SK-N-SH treated with all-trans-retinoic acid at 6 μM for 48 hours (cell line): Measurements from ENCODE around the gene JHY.

Source experiments
- ATAC-seq: fragments of 200-7000 bp; cut with Tn5 transposase; 3 replicates; pipeline ENCODE4 v1.9.1; 2020; ENCODE audit warnings: mild to moderate bottlenecking, moderate library complexity
- BACH2 ChIP-seq: fragments of 250-450 bp; sonication (Bioruptor Pico); IDR thresholded peaks from 2 replicates; pipeline ENCODE4 v1.9.0; 2021; ENCODE audit warnings: mild to moderate bottlenecking, borderline replicate concordance
- CSDC2 ChIP-seq: fragments of 250-450 bp; sonication (Bioruptor Pico); IDR thresholded peaks from 2 replicates; pipeline ENCODE4 v1.5.0; 2020; ENCODE audit warnings: mild to moderate bottlenecking, moderate library complexity
- ESRRG ChIP-seq: fragments of 250-450 bp; sonication (Bioruptor Pico); IDR thresholded peaks from 2 replicates; pipeline ENCODE4 v1.6.1; 2021; ENCODE audit warnings: mild to moderate bottlenecking
- GLIS3 ChIP-seq: fragments of 250-450 bp; sonication (Bioruptor Pico); IDR thresholded peaks from 2 replicates; pipeline ENCODE4 v1.5.0; 2020; ENCODE audit warnings: mild to moderate bottlenecking, moderate library complexity
- ISL1 ChIP-seq: fragments of 250-450 bp; sonication (Bioruptor Pico); IDR thresholded peaks from 2 replicates; pipeline ENCODE4 v2.1.2; 2022; ENCODE audit warnings: mild to moderate bottlenecking, moderate library complexity
- OSR1 ChIP-seq: fragments of 250-450 bp; sonication (Bioruptor Pico); IDR thresholded peaks from 2 replicates; pipeline ENCODE4 v1.8.0; 2022; ENCODE audit warnings: moderate library complexity, mild to moderate bottlenecking, inconsistent platforms
- PPARA ChIP-seq: fragments of 250-450 bp; sonication (Bioruptor Pico); IDR thresholded peaks from 2 replicates; pipeline ENCODE4 v1.5.0; 2020; ENCODE audit warnings: mild to moderate bottlenecking, borderline replicate concordance
- SNAI2 ChIP-seq: fragments of 250-450 bp; sonication (Bioruptor Pico); IDR thresholded peaks from 2 replicates; pipeline ENCODE4 v1.5.0; 2020; ENCODE audit warnings: mild to moderate bottlenecking, moderate library complexity
- TCF4 ChIP-seq: fragments of 250-450 bp; sonication (Bioruptor Pico); IDR thresholded peaks from 2 replicates; pipeline ENCODE4 v1.8.0; 2021; ENCODE audit warnings: mild to moderate bottlenecking, moderate library complexity, borderline replicate concordance
- TOX ChIP-seq: fragments of 250-450 bp; sonication (Bioruptor Pico); IDR thresholded peaks from 2 replicates; pipeline ENCODE4 v1.8.0; 2021; ENCODE audit warnings: mild to moderate bottlenecking, moderate library complexity, borderline replicate concordance
- ZFP30 ChIP-seq: fragments of 450-650 bp; formaldehyde crosslinking; IDR thresholded peaks from 2 replicates; pipeline ENCODE4 v1.5.0; 2022; ENCODE audit warnings: mild to moderate bottlenecking, moderate library complexity
- ZNF565 ChIP-seq: fragments of 450-650 bp; formaldehyde crosslinking; conservative IDR thresholded peaks from 2 replicates; pipeline ENCODE4 v1.5.0; 2020; ENCODE audit warnings: low read depth, mild to moderate bottlenecking, moderate library complexity
- TF ChIP-seq, protein P1 (sequence below): fragments of 250-450 bp; sonication (Bioruptor Pico); IDR thresholded peaks from 2 replicates; pipeline ENCODE4 v1.5.1; 2021; ENCODE audit warnings: mild to moderate bottlenecking, moderate library complexity
- TF ChIP-seq, protein P2 (sequence below): fragments of 250-450 bp; sonication (Bioruptor Pico); IDR thresholded peaks from 2 replicates; pipeline ENCODE4 v1.5.1; 2020; ENCODE audit warnings: low read depth, mild to moderate bottlenecking, moderate library complexity
- TF ChIP-seq, protein P3 (sequence below): fragments of 250-450 bp; sonication (Bioruptor Pico); IDR thresholded peaks from 2 replicates; pipeline ENCODE4 v1.8.0; 2021; ENCODE audit warnings: low read depth, mild to moderate bottlenecking, moderate library complexity, borderline replicate concordance
- TF ChIP-seq, protein P4 (sequence below): fragments of 250-450 bp; sonication (Bioruptor Pico); IDR thresholded peaks from 2 replicates; pipeline ENCODE4 v1.8.0; 2020; ENCODE audit warnings: mild to moderate bottlenecking, moderate library complexity, borderline replicate concordance

The JHY gene

DNA sequence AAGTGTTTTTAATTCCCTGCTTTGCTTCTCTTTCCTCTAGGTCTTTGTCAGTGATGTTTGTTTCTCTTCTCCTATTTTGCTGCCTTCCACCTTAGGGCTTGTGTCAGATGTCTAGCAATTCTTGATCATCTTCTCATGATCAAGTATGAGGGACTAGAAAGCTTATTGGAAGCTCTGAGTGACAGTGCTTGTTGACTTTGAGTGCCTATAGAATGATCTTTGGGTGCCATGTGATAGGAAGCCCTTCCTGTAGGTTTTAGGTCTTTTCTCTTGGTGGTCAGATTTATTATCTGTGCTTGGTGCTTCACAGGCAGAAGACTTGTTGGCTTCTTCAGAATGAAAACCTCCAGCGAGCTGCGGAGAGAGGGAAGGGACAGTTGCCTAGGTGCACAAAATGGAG is 56.0 kb downstream of the JHY start (continued):
- TF ChIP-seq, protein P1, sequence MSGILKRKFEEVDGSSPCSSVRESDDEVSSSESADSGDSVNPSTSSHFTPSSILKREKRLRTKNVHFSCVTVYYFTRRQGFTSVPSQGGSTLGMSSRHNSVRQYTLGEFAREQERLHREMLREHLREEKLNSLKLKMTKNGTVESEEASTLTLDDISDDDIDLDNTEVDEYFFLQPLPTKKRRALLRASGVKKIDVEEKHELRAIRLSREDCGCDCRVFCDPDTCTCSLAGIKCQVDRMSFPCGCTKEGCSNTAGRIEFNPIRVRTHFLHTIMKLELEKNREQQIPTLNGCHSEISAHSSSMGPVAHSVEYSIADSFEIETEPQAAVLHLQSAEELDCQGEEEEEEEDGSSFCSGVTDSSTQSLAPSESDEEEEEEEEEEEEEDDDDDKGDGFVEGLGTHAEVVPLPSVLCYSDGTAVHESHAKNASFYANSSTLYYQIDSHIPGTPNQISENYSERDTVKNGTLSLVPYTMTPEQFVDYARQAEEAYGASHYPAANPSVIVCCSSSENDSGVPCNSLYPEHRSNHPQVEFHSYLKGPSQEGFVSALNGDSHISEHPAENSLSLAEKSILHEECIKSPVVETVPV (CRISPR knock-in tag) = no peak

DNA sequence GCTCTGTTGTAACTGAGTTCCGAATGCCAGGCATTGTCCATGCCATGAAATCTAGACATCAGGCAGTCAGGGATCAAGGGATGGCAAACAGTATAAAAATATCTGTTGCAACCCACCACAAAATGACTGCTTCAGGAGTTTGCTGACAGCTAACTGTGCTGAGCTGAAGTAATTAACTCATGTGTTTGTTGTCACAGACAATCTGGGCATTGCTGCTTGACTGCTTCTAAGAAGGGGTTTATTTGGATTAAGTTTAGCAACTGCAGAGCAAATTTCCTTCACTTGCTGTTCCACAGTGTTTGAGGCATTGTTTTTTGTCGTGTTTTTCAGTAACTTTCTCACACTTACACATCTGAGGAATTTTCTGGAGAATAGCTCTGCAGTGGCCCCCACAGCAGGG is 68.7 kb downstream of the JHY start:
- TF ChIP-seq, protein P2, sequence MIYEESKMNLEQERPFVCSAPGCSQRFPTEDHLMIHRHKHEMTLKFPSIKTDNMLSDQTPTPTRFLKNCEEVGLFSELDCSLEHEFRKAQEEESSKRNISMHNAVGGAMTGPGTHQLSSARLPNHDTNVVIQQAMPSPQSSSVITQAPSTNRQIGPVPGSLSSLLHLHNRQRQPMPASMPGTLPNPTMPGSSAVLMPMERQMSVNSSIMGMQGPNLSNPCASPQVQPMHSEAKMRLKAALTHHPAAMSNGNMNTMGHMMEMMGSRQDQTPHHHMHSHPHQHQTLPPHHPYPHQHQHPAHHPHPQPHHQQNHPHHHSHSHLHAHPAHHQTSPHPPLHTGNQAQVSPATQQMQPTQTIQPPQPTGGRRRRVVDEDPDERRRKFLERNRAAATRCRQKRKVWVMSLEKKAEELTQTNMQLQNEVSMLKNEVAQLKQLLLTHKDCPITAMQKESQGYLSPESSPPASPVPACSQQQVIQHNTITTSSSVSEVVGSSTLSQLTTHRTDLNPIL (CRISPR knock-in tag) = no peak
- TF ChIP-seq OSR1 (CRISPR knock-in tag) = no peak
- no peak for TF ChIP-seq ZNF565 (CRISPR knock-in tag)
- TF ChIP-seq, protein P3, sequence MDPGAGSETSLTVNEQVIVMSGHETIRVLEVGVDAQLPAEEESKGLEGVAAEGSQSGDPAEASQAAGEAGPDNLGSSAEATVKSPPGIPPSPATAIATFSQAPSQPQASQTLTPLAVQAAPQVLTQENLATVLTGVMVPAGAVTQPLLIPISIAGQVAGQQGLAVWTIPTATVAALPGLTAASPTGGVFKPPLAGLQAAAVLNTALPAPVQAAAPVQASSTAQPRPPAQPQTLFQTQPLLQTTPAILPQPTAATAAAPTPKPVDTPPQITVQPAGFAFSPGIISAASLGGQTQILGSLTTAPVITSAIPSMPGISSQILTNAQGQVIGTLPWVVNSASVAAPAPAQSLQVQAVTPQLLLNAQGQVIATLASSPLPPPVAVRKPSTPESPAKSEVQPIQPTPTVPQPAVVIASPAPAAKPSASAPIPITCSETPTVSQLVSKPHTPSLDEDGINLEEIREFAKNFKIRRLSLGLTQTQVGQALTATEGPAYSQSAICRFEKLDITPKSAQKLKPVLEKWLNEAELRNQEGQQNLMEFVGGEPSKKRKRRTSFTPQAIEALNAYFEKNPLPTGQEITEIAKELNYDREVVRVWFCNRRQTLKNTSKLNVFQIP (CRISPR knock-in tag) = no peak
- no peak for TF ChIP-seq PPARA (CRISPR knock-in tag)
- TF ChIP-seq, protein P4, sequence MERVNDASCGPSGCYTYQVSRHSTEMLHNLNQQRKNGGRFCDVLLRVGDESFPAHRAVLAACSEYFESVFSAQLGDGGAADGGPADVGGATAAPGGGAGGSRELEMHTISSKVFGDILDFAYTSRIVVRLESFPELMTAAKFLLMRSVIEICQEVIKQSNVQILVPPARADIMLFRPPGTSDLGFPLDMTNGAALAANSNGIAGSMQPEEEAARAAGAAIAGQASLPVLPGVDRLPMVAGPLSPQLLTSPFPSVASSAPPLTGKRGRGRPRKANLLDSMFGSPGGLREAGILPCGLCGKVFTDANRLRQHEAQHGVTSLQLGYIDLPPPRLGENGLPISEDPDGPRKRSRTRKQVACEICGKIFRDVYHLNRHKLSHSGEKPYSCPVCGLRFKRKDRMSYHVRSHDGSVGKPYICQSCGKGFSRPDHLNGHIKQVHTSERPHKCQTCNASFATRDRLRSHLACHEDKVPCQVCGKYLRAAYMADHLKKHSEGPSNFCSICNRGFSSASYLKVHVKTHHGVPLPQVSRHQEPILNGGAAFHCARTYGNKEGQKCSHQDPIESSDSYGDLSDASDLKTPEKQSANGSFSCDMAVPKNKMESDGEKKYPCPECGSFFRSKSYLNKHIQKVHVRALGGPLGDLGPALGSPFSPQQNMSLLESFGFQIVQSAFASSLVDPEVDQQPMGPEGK = no peak
- no peak for TF ChIP-seq BACH2 (CRISPR knock-in tag)
- TF ChIP-seq TOX = no peak
- TF ChIP-seq ZFP30 (CRISPR knock-in tag) = no peak
- no peak for TF ChIP-seq CSDC2 (CRISPR knock-in tag)
- TF ChIP-seq ESRRG (CRISPR knock-in tag) = no peak
- no peak for ATAC-seq

DNA sequence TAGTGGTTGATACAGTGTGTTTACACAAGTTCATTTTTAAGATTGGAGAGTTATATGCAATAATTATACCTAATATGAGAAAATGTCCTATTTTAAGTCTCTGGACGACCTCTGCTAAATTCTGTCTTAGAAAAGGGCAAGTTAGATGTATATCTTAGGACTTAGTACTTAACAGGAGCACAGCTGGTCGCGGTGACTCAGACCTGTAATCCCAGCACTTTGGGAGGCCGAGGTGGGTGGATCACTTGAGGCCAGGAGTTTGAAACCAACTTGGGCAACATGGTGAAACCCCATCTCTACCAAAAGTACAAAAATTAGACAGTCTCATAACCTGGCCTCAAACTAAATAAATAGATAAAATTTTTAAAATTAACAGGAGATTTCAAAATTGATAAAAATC is 71.9 kb downstream of the JHY start:
- no peak for ATAC-seq
- TF ChIP-seq, protein P1 (CRISPR knock-in tag) = no peak
- TF ChIP-seq ZFP30 (CRISPR knock-in tag) = no peak
- TF ChIP-seq BACH2 (CRISPR knock-in tag) = no peak
- no peak for TF ChIP-seq ISL1
- no peak for TF ChIP-seq TCF4 (CRISPR knock-in tag)
- no peak for TF ChIP-seq SNAI2 (CRISPR knock-in tag)
- TF ChIP-seq PPARA (CRISPR knock-in tag) = no peak
- no peak for TF ChIP-seq ESRRG (CRISPR knock-in tag)
- TF ChIP-seq ZNF565 (CRISPR knock-in tag) = no peak
- TF ChIP-seq TOX = no peak

DNA sequence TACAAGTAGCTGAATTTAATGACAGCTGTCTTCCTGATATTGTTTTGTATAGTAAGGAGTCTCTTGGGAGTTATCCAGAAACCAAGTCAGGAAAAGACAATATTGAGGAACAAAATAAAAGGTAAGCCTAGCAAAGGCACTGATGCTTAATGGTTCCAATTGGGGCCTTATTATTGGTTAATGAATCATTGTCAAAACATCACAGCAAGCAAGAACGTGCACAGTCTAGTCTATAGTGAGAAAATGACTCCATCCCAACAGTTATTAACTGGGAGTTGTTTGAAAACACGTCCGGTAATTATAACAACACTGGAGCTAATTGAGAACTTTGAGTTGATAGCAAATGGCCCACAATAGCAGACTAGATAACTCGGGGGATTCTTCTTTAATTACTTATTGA is 81.4 kb downstream of the JHY start:
- no peak for ATAC-seq
- TF ChIP-seq ESRRG (CRISPR knock-in tag) (no peak), GLIS3 (no peak)
- TF ChIP-seq, protein P1 (CRISPR knock-in tag) = no peak
